H1 (cell line): ENCODE data around the gene EMD. TPM values are rescaled to one million over a fixed set of nuclear protein-coding genes. Genes with fewer than 3 reads are reported as not detected.

ENCODE experiments used
- CTCF ChIA-PET: fragments of 300-600 bp; sonication (Branson Sonifier 250); formaldehyde crosslinking; loops from one replicate; lab custom pipeline; 2021; ENCODE audit not compliant: partially characterized antibody; lab: Charles Lee
- POLR2A ChIA-PET: fragments of 300-600 bp; sonication (Branson Sonifier 250); formaldehyde crosslinking; loops from one replicate; lab custom pipeline; 2021; ENCODE audit warnings: inconsistent platforms; ENCODE audit not compliant: partially characterized antibody; lab: Charles Lee
- DNase-seq, 2 experiments: peaks; one replicate each; pipeline versions ENCODE4 v3.0.0 to v3.0.0-alpha.2; 2010 to 2022; ENCODE audit warnings: low spot score in 2 of 2, low read depth in 1 of 2, mixed read lengths in 1 of 2
- FAIRE-seq: peaks from 2 replicates; lab custom pipeline; 2011; peaks lifted over from hg19 to GRCh38; lab: Jason Lieb, UNC
- H2AFZ ChIP-seq: 2 replicates; pipeline ENCODE4 v1.8.1; 2012; ENCODE audit warnings: low read length, inconsistent platforms
- H2AK5ac ChIP-seq: 2 replicates; pipeline ENCODE4 v1.6.1; 2013; ENCODE audit warnings: low read depth, low read length
- H2BK120ac ChIP-seq: replicated peaks from 2 replicates; pipeline ENCODE3; 2013; ENCODE audit warnings: low read depth, low read length, inconsistent platforms
- H2BK12ac ChIP-seq: 2 replicates; pipeline ENCODE4 v1.6.1; 2013; ENCODE audit warnings: low read depth, low read length
- H2BK15ac ChIP-seq: 2 replicates; pipeline ENCODE4 v1.6.1; 2013; ENCODE audit warnings: low read length
- H2BK20ac ChIP-seq: 2 replicates; pipeline ENCODE4 v1.6.1; 2013; ENCODE audit warnings: low read length
- H2BK5ac ChIP-seq: 2 replicates; pipeline ENCODE4 v1.6.1; 2013; ENCODE audit warnings: low read depth, low read length
- H3K14ac ChIP-seq: 2 replicates; pipeline ENCODE4 v1.6.1; 2013; ENCODE audit warnings: inconsistent platforms; ENCODE audit not compliant: insufficient read length
- H3K18ac ChIP-seq: 2 replicates; pipeline ENCODE4 v1.6.1; 2013; ENCODE audit warnings: low read length; ENCODE audit errors: extremely low read depth
- H3K23ac ChIP-seq: 2 replicates; pipeline ENCODE4 v1.6.1; 2013; ENCODE audit warnings: inconsistent platforms; ENCODE audit not compliant: insufficient read length
- H3K23me2 ChIP-seq: 2 replicates; pipeline ENCODE4 v1.6.1; 2013; ENCODE audit warnings: low read depth, low read length
- H3K27ac ChIP-seq: 2 replicates; pipeline ENCODE4 v1.6.1; 2011; ENCODE audit warnings: low read depth, low read length, inconsistent platforms
- H3K27me3 ChIP-seq, 4 experiments: replicated peaks in 1 of 4; 1 replicate in 1 of 4; 2 replicates in 3 of 4; pipeline versions ENCODE4 v1.6.1 to v1.8.1; 2011 to 2013; ENCODE audit warnings: low read length in 3 of 4, mild to moderate bottlenecking in 3 of 4, inconsistent platforms in 2 of 4, mixed read lengths in 2 of 4, moderate library complexity in 1 of 4; ENCODE audit not compliant: control insufficient read depth in 3 of 4, insufficient read depth in 3 of 4; ENCODE audit errors: extremely low read depth in 1 of 4
- H3K36me3 ChIP-seq, 4 experiments: 2 replicates each; pipeline versions ENCODE4 v1.6.1 to v1.8.1; 2011 to 2013; ENCODE audit warnings: mild to moderate bottlenecking in 4 of 4, low read length in 3 of 4, moderate library complexity in 2 of 4, control low read depth in 1 of 4, inconsistent platforms in 1 of 4; ENCODE audit not compliant: insufficient read depth in 4 of 4, control insufficient read depth in 2 of 4
- H3K4ac ChIP-seq: replicated peaks from 2 replicates; pipeline ENCODE3; 2013; ENCODE audit warnings: low read length, low read depth, mixed read lengths, inconsistent platforms; ENCODE audit not compliant: insufficient read length
- H3K4me1 ChIP-seq, 4 experiments: replicated peaks in 1 of 4; 1 replicate in 1 of 4; 2 replicates in 3 of 4; pipeline versions ENCODE4 v1.6.1 to v1.8.1; 2011 to 2013; ENCODE audit warnings: low read length in 3 of 4, inconsistent platforms in 2 of 4, mixed read lengths in 1 of 4; ENCODE audit not compliant: insufficient read depth in 4 of 4, control insufficient read depth in 3 of 4
- H3K4me2 ChIP-seq, 2 experiments: 2 replicates each; pipeline versions ENCODE4 v1.6.1 to v1.8.1; 2011 to 2013; ENCODE audit warnings: low read depth in 2 of 2, low read length in 2 of 2, control low read depth in 1 of 2, inconsistent platforms in 1 of 2, mild to moderate bottlenecking in 1 of 2; ENCODE audit not compliant: insufficient read depth in 1 of 2
- H3K4me3 ChIP-seq, 4 experiments: fragments of 200-600, 300-600 bp in 1 of 4; sonication (generic), shearing (Covaris generic), sonication (Bioruptor Twin) in 1 of 4; 2 replicates each; pipeline versions ENCODE4 v1.5.1 to v1.8.1; 2011 to 2016; ENCODE audit warnings: low read length in 4 of 4, low read depth in 3 of 4, control low read depth in 2 of 4, inconsistent platforms in 2 of 4, mild to moderate bottlenecking in 2 of 4, mixed read lengths in 1 of 4, moderate library complexity in 1 of 4; ENCODE audit not compliant: insufficient read depth in 2 of 4; ENCODE audit errors: extremely low read depth in 1 of 4
- H3K56ac ChIP-seq: replicated peaks from 2 replicates; pipeline ENCODE3; 2013; ENCODE audit warnings: low read depth, mild to moderate bottlenecking, mixed read lengths, low read length, inconsistent platforms; ENCODE audit not compliant: insufficient read length
- H3K79me1 ChIP-seq: 2 replicates; pipeline ENCODE4 v1.6.1; 2013; ENCODE audit warnings: low read depth, low read length, control low read depth
- H3K79me2 ChIP-seq, 2 experiments: 2 replicates each; pipeline versions ENCODE4 v1.6.1 to v1.8.1; 2012 to 2013; ENCODE audit warnings: low read length in 2 of 2, mild to moderate bottlenecking in 2 of 2, inconsistent platforms in 1 of 2; ENCODE audit not compliant: insufficient read depth in 2 of 2, control insufficient read depth in 1 of 2
- H3K9ac ChIP-seq, 4 experiments: replicated peaks in 1 of 4; 1 replicate in 1 of 4; 2 replicates in 3 of 4; pipeline versions ENCODE4 v1.6.1 to v1.8.1; 2011 to 2013; ENCODE audit warnings: low read depth in 3 of 4, low read length in 3 of 4, control low read depth in 2 of 4, mild to moderate bottlenecking in 2 of 4, moderate library complexity in 2 of 4, inconsistent platforms in 1 of 4; ENCODE audit errors: extremely low read depth in 1 of 4
- H3K9me3 ChIP-seq, 2 experiments: 2 replicates each; pipeline versions ENCODE4 v1.6.1 to v1.8.1; 2012 to 2013; ENCODE audit warnings: mild to moderate bottlenecking in 2 of 2, moderate library complexity in 2 of 2, control low read depth in 1 of 2, inconsistent platforms in 1 of 2, low read depth in 1 of 2, low read length in 1 of 2, mixed read lengths in 1 of 2; ENCODE audit not compliant: insufficient read depth in 2 of 2
- H4K20me1 ChIP-seq, 2 experiments: replicated peaks in 1 of 2; 2 replicates each; pipeline versions ENCODE3 to v1.8.1; 2011 to 2013; ENCODE audit warnings: inconsistent platforms in 2 of 2, low read length in 2 of 2, mild to moderate bottlenecking in 1 of 2; ENCODE audit not compliant: insufficient read depth in 2 of 2, control insufficient read depth in 1 of 2
- H4K5ac ChIP-seq: 2 replicates; pipeline ENCODE4 v1.6.1; 2013; ENCODE audit warnings: low read length, low read depth, mixed read lengths, inconsistent platforms; ENCODE audit not compliant: insufficient read length
- H4K8ac ChIP-seq: 2 replicates; pipeline ENCODE4 v1.8.0; 2013; ENCODE audit warnings: mild to moderate bottlenecking, moderate library complexity, low read length, inconsistent platforms; ENCODE audit not compliant: insufficient read depth; ENCODE audit errors: extremely low read depth
- H4K91ac ChIP-seq: replicated peaks from 2 replicates; pipeline ENCODE3; 2013; ENCODE audit warnings: low read length, mixed read lengths, inconsistent platforms; ENCODE audit not compliant: insufficient read length
- HDAC6 ChIP-seq: IDR thresholded peaks from one replicate; pipeline ENCODE4 v1.7.1; 2012; ENCODE audit warnings: low read depth, mild to moderate bottlenecking, inconsistent platforms, low read length, moderate library complexity
- JUN ChIP-seq: IDR thresholded peaks from 2 replicates; pipeline ENCODE4 v1.6.1; 2011; ENCODE audit warnings: low read depth, mild to moderate bottlenecking, improper control_type of control experiment, low read length
- NRF1 ChIP-seq: IDR thresholded peaks from 2 replicates; pipeline ENCODE4 v1.6.1; 2011; ENCODE audit warnings: mild to moderate bottlenecking, low read depth, low read length, improper control_type of control experiment
- SIX5 ChIP-seq: IDR thresholded peaks from 2 replicates; pipeline ENCODE4 v1.6.1; 2011; ENCODE audit warnings: mild to moderate bottlenecking, low read depth, low read length
- ZNF274 ChIP-seq: IDR thresholded peaks from 2 replicates; pipeline ENCODE4 v1.7.0; 2012; ENCODE audit warnings: low read length, borderline replicate concordance; ENCODE audit errors: extremely low read depth
- WGBS, 2 experiments: shearing (Covaris generic) in 1 of 2; methylation state at CpG; one replicate each; pipeline versions ENCODE4 v1.1.6 to v1.1.7; 2013 to 2015; ENCODE audit warnings: low lambda C conversion rate in 2 of 2, mixed read lengths in 2 of 2, inconsistent platforms in 1 of 2, low coverage in 1 of 2, missing lambda C conversion rate in 1 of 2; ENCODE audit not compliant: insufficient replicate concordance in 2 of 2, insufficient coverage in 1 of 2, insufficient read length in 1 of 2; ENCODE audit errors: extremely low coverage in 1 of 2, missing lambda C conversion rate in 1 of 2; 5-methylcytosine and 5-hydroxymethylcytosine counted together
- polyA plus RNA-seq, 7 experiments: library from polyadenylated mRNA; depleted of rRNA in 3 of 7; stranded (reverse) in 5 of 7; unstranded in 2 of 7; fragments of >200 nt in 5 of 7; fragments of 200-250 nt in 2 of 7; gene quantifications; 1 replicate in 5 of 7; 2 replicates in 1 of 7; 4 replicates in 1 of 7; pipeline versions ENCODE4 v1.2.1 to v1.2.3, GENCODE V29; 2011 to 2013; ENCODE audit warnings: missing spikeins in 2 of 7, mixed read lengths in 2 of 7
- total RNA-seq: library from RNA; stranded (reverse); fragmentation: NEBNext Ultra II Directional; extraction: Animal tissue kit (Norgen Biotek cat#: 25700); gene quantifications from 2 replicates; pipeline ENCODE4 v1.2.1, GENCODE V29; 2021

The EMD gene
- total and polyA plus RNA-seq, 2 of the 8 experiments (the other 6 are each of a cell fraction or from before 2014, with no cell fraction given): 45.5 to 109 TPM

- no peaks in the 10 kb centered on the region for H3K4me1 ChIP-seq
- ChIA-PET CTCF (interaction anchor here (0.7 to 1.5 kb wide), 7 partner anchors 9 to 59 kb away, joined by 3 to 5 read pairs (median 3); no protein-coding TSS in a partner anchor), POLR2A (interaction anchor here (0.8 to 3.8 kb wide), 7 partner anchors 14 to 81 kb away, joined by 3 to 31 read pairs (median 4); partner anchors contain the start of genes DNASE1L1, FAM50A and RPL10)
- peak overlapping the region in 2 of 4 experiments; percentile 30 to 59; a peak in 1 of 8 replicates for H3K4me3 ChIP-seq
- no peak for DNase-seq
- no peak overlapping the region for H2BK20ac ChIP-seq
- H3K23ac ChIP-seq: no peak overlapping the region
- no peaks in the 10 kb centered on the region for H3K79me1 ChIP-seq
- H3K27me3 ChIP-seq: no peaks in the 10 kb centered on the region
- no peak overlapping the region for H4K8ac ChIP-seq
- 96% methylated on average over 2 of the region's 2 CpGs; no CpG with 5 or more reads in 1 of the 2 experiments for WGBS, 2 experiments
- no peak overlapping the region for H3K4ac ChIP-seq
- no peak overlapping the region for H3K9ac ChIP-seq
- H3K4me2 ChIP-seq: peak overlapping the region; percentile 66 to 82; a peak in 1 of 4 replicates
- H3K79me2 ChIP-seq: peaks cover 3 to 9% of the 10 kb centered on the region in 2 experiments; a peak in 2 of 4 replicates
- peaks cover 4% of the 10 kb centered on the region; the same call in 1 of the 2 replicates for H3K23me2 ChIP-seq
- H3K18ac ChIP-seq: no peak overlapping the region
- H4K20me1 ChIP-seq: peaks cover 0 to 4% of the 10 kb centered on the region in 2 experiments
- H2AK5ac ChIP-seq: no peak overlapping the region
- H3K36me3 ChIP-seq: peaks cover 0 to 11% (median 7%) of the 10 kb centered on the region in 4 experiments; a peak in 5 of 8 replicates
- H2AFZ ChIP-seq: no peak overlapping the region
- H2BK15ac ChIP-seq: no peak overlapping the region
- H3K9me3 ChIP-seq: no peaks in the 10 kb centered on the region
- H4K5ac ChIP-seq: no peak overlapping the region
- no peak overlapping the region for H2BK120ac ChIP-seq
- no peak for TF ChIP-seq HDAC6
- TF ChIP-seq ZNF274: no peak
- TF ChIP-seq NRF1: no peak
- TF ChIP-seq JUN: no peak
- TF ChIP-seq SIX5: no peak
- H3K56ac ChIP-seq: no peak overlapping the region
- FAIRE-seq: no peak
- H3K14ac ChIP-seq: no peak overlapping the region
- H2BK12ac ChIP-seq: no peak overlapping the region
- H2BK5ac ChIP-seq: no peak overlapping the region
- H4K91ac ChIP-seq: no peak overlapping the region
- no peak overlapping the region for H3K27ac ChIP-seq
Measured at GRCh38 chrX:154429711-154430110, 50.6 kb downstream of the EMD start.
